HepG2 (cell line): ENCODE data around the gene ZBTB46. TPM values are rescaled to one million over a fixed set of nuclear protein-coding genes. Genes with fewer than 3 reads are reported as not detected.

Experiments used
- ATF7 ChIP-seq, 2 experiments: fragments of 450-650 bp in 1 of 2; sonication (generic) in 1 of 2; formaldehyde crosslinking in 1 of 2; IDR thresholded peaks; 2 replicates each; pipeline versions ENCODE4 v1.4.0 to v1.6.1; 2016 to 2020; ENCODE audit warnings: antibody characterized with exemption in 1 of 2, mild to moderate bottlenecking in 1 of 2, missing genetic modification reagents in 1 of 2
- FOXO1 ChIP-seq: sonication (generic); formaldehyde crosslinking; IDR thresholded peaks from 2 replicates; pipeline ENCODE4 v1.4.0; 2020; ENCODE audit warnings: missing genetic modification reagents
- MZF1 ChIP-seq: sonication (generic); formaldehyde crosslinking; IDR thresholded peaks from 2 replicates; pipeline ENCODE4 v1.8.1; 2023; ENCODE audit warnings: mild to moderate bottlenecking, missing genetic modification reagents, borderline replicate concordance
- NR2F2 ChIP-seq: IDR thresholded peaks from 2 replicates; pipeline ENCODE4 v1.6.1; 2012; ENCODE audit warnings: low read depth, inconsistent platforms, borderline replicate concordance
- REPIN1 ChIP-seq: sonication (generic); formaldehyde crosslinking; IDR thresholded peaks from 2 replicates; pipeline ENCODE4 v1.8.0; 2022; ENCODE audit warnings: missing genetic modification reagents, low read depth, mild to moderate bottlenecking, borderline replicate concordance
- SOX13 ChIP-seq, 3 experiments: fragments of 450-650 bp in 1 of 3; sonication (generic) in 1 of 3; formaldehyde crosslinking in 1 of 3; IDR thresholded peaks in 2 of 3; conservative IDR thresholded peaks in 1 of 3; 2 replicates each; pipeline versions ENCODE4 v1.5.0 to v1.6.1; 2016 to 2020; ENCODE audit warnings: antibody characterized with exemption in 1 of 3, mild to moderate bottlenecking in 1 of 3, missing compliant biosample characterization in 1 of 3, missing genetic modification reagents in 1 of 3, moderate library complexity in 1 of 3
- TCF7 ChIP-seq: sonication (generic); IDR thresholded peaks from 2 replicates; pipeline ENCODE4 v1.6.1; 2016; ENCODE audit warnings: antibody characterized with exemption, low read depth
- YY1 ChIP-seq: IDR thresholded peaks from 2 replicates; pipeline ENCODE4 v1.6.1; 2011; ENCODE audit warnings: low read length, low read depth, moderate library complexity, mild to moderate bottlenecking; ENCODE audit not compliant: insufficient read depth, insufficient replicate concordance
- ZNF224 ChIP-seq: sonication (generic); formaldehyde crosslinking; IDR thresholded peaks from 2 replicates; pipeline ENCODE4 v1.5.0; 2020; ENCODE audit warnings: mild to moderate bottlenecking, missing genetic modification reagents
- ZNF609 ChIP-seq: sonication (generic); formaldehyde crosslinking; IDR thresholded peaks from 2 replicates; pipeline ENCODE4 v1.4.0; 2020; ENCODE audit warnings: mild to moderate bottlenecking, missing genetic modification reagents, borderline replicate concordance
- ZNF724P ChIP-seq: sonication (generic); formaldehyde crosslinking; IDR thresholded peaks from 2 replicates; pipeline ENCODE4 v1.8.0; 2022; ENCODE audit warnings: missing genetic modification reagents, borderline replicate concordance
- ZNF768 ChIP-seq: sonication (generic); formaldehyde crosslinking; IDR thresholded peaks from 2 replicates; pipeline ENCODE4 v1.4.0; 2020; ENCODE audit warnings: missing genetic modification reagents
- polyA plus RNA-seq, 8 experiments: library from polyadenylated mRNA; depleted of rRNA in 3 of 8; stranded (reverse) in 7 of 8; unstranded in 1 of 8; fragments of >200 nt; fragmentation: Illumina TruSeq in 4 of 8; extraction: Trizol in 4 of 8; gene quantifications; 2 replicates each; pipeline versions ENCODE4 v1.2.1 to v1.2.3, GENCODE V29; 2011 to 2016; ENCODE audit warnings: low read depth in 4 of 8, missing spikeins in 1 of 8, mixed read lengths in 1 of 8; ENCODE audit not compliant: insufficient read depth in 1 of 8
- total RNA-seq, 5 experiments: library from RNA; depleted of rRNA; stranded (reverse); fragments of >200 nt; fragmentation: Illumina TruSeq; extraction: Trizol; gene quantifications; 2 replicates each; pipeline ENCODE4 v1.2.3, GENCODE V29; 2016; ENCODE audit warnings: low read depth in 1 of 5
- TF ChIP-seq, protein P1 (sequence below): sonication (generic); formaldehyde crosslinking; IDR thresholded peaks from 2 replicates; pipeline ENCODE4 v1.5.1; 2020; ENCODE audit warnings: missing genetic modification reagents, mild to moderate bottlenecking, borderline replicate concordance
- TF ChIP-seq, protein P2 (sequence below): sonication (generic); formaldehyde crosslinking; IDR thresholded peaks from 2 replicates; pipeline ENCODE4 v1.4.0; 2020; ENCODE audit warnings: missing genetic modification reagents
- TF ChIP-seq, protein P3 (sequence below): sonication (generic); formaldehyde crosslinking; IDR thresholded peaks from 2 replicates; pipeline ENCODE4; 2020; ENCODE audit warnings: missing genetic modification reagents, mild to moderate bottlenecking, borderline replicate concordance

ZBTB46 gene
- total and polyA plus RNA-seq, 2 of the 13 experiments (the other 11 are each of a cell fraction or from before 2014, with no cell fraction given): 1.6 to 13.5 TPM

GRCh38 chr20:63741354-63741675 lies 89.7 kb downstream of the ZBTB46 start (continued):
- TF ChIP-seq, protein P1, sequence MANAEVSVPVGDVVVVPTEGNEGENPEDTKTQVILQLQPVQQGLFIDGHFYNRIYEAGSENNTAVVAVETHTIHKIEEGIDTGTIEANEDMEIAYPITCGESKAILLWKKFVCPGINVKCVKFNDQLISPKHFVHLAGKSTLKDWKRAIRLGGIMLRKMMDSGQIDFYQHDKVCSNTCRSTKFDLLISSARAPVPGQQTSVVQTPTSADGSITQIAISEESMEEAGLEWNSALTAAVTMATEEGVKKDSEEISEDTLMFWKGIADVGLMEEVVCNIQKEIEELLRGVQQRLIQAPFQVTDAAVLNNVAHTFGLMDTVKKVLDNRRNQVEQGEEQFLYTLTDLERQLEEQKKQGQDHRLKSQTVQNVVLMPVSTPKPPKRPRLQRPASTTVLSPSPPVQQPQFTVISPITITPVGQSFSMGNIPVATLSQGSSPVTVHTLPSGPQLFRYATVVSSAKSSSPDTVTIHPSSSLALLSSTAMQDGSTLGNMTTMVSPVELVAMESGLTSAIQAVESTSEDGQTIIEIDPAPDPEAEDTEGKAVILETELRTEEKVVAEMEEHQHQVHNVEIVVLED (CRISPR knock-in tag): no peak
- TF ChIP-seq NR2F2 (0 out of 2 replicates have a peak, but pooled peaks have one; percentile 22), ZNF724P (CRISPR knock-in tag) (0 out of 2 replicates have a peak, but pooled peaks have one; percentile 20), ZNF609 (CRISPR knock-in tag) (no peak), MZF1 (CRISPR knock-in tag) (peak; percentile 37; the same call in 1 of the 2 replicates), FOXO1 (no peak), SOX13 (IDR thresholded peaks at IDR 0.05) (no peak), SOX13 (CRISPR knock-in tag; conservative IDR thresholded peaks at IDR 0.05 in 1 of 2, IDR thresholded peaks at IDR 0.05 in 1 of 2) (0 out of 4 replicates have a peak, but pooled peaks of 1 of the 2 experiments have one; percentile 67), ZNF768 (CRISPR knock-in tag) (no peak), TCF7 (no peak), REPIN1 (CRISPR knock-in tag) (no peak), YY1 (peak; percentile 52), ZNF224 (CRISPR knock-in tag) (peak; percentile 8; the same call in 1 of the 2 replicates), ATF7 (IDR thresholded peaks at IDR 0.05) (no peak), ATF7 (CRISPR knock-in tag; IDR thresholded peaks at IDR 0.05) (no peak)
- TF ChIP-seq, protein P2, sequence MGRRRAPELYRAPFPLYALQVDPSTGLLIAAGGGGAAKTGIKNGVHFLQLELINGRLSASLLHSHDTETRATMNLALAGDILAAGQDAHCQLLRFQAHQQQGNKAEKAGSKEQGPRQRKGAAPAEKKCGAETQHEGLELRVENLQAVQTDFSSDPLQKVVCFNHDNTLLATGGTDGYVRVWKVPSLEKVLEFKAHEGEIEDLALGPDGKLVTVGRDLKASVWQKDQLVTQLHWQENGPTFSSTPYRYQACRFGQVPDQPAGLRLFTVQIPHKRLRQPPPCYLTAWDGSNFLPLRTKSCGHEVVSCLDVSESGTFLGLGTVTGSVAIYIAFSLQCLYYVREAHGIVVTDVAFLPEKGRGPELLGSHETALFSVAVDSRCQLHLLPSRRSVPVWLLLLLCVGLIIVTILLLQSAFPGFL: no peak
- TF ChIP-seq, protein P3, sequence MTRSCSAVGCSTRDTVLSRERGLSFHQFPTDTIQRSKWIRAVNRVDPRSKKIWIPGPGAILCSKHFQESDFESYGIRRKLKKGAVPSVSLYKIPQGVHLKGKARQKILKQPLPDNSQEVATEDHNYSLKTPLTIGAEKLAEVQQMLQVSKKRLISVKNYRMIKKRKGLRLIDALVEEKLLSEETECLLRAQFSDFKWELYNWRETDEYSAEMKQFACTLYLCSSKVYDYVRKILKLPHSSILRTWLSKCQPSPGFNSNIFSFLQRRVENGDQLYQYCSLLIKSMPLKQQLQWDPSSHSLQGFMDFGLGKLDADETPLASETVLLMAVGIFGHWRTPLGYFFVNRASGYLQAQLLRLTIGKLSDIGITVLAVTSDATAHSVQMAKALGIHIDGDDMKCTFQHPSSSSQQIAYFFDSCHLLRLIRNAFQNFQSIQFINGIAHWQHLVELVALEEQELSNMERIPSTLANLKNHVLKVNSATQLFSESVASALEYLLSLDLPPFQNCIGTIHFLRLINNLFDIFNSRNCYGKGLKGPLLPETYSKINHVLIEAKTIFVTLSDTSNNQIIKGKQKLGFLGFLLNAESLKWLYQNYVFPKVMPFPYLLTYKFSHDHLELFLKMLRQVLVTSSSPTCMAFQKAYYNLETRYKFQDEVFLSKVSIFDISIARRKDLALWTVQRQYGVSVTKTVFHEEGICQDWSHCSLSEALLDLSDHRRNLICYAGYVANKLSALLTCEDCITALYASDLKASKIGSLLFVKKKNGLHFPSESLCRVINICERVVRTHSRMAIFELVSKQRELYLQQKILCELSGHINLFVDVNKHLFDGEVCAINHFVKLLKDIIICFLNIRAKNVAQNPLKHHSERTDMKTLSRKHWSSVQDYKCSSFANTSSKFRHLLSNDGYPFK: 0 out of 2 replicates have a peak, but pooled peaks have one; percentile 7
